ENCODE data around the gene MINK1.

Gene MINK1

DNA sequence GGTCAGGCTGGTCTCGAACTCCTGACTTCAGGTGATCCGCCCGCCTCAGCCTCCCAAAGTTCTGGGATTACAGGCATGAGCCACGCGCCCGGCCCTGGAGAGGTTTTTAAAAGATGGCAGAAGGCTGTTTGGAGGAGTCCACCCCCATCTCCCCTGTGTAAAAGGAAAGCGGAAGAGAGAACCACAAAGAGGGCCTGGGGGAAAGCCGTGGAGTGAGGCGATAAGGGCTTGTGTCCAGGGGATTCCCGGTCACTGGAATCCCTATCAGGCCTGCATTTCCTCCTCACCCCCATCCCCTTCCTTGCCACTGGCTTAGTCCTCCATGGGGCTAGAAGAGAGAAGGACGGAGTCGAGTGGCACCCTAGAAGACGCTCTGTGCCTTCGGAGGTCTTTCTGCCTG is 98.8 kb downstream of the MINK1 start, which contains the start of gene GP1BA:
Gene GP1BA, plus strand, starts transcription at position 315 of the 400 bp plus-strand sequence. CDS start 328 bp downstream, outside the sequence.
- Histone ChIP-seq H3K4me1 (ENCODE audit: insufficient read depth, poor library complexity, severe bottlenecking) (no peaks in the 10 kb centered on the region), H3K9me3 (ENCODE audit: severe bottlenecking) (no peaks in the 10 kb centered on the region), H3K4me3 (ENCODE audit: severe bottlenecking) (no peak within 1 kb of the TSS), H3K27ac (ENCODE audit: poor library complexity, severe bottlenecking) (no peak within 1 kb of the TSS), H3K36me3 (ENCODE audit: low read depth) (peaks cover 3% of the 10 kb centered on the region), H3K27me3 (ENCODE audit: insufficient read depth, poor library complexity, severe bottlenecking) (no peaks in the 10 kb centered on the region)
- TF ChIP-seq, protein P1, sequence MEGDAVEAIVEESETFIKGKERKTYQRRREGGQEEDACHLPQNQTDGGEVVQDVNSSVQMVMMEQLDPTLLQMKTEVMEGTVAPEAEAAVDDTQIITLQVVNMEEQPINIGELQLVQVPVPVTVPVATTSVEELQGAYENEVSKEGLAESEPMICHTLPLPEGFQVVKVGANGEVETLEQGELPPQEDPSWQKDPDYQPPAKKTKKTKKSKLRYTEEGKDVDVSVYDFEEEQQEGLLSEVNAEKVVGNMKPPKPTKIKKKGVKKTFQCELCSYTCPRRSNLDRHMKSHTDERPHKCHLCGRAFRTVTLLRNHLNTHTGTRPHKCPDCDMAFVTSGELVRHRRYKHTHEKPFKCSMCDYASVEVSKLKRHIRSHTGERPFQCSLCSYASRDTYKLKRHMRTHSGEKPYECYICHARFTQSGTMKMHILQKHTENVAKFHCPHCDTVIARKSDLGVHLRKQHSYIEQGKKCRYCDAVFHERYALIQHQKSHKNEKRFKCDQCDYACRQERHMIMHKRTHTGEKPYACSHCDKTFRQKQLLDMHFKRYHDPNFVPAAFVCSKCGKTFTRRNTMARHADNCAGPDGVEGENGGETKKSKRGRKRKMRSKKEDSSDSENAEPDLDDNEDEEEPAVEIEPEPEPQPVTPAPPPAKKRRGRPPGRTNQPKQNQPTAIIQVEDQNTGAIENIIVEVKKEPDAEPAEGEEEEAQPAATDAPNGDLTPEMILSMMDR (IDR thresholded peaks at IDR 0.05; ENCODE audit: poor library complexity, severe bottlenecking) = no peak
- ATAC-seq (ENCODE audit: low read depth) (no peak), DNase-seq (ENCODE audit: low spot score) (no peak)

DNA sequence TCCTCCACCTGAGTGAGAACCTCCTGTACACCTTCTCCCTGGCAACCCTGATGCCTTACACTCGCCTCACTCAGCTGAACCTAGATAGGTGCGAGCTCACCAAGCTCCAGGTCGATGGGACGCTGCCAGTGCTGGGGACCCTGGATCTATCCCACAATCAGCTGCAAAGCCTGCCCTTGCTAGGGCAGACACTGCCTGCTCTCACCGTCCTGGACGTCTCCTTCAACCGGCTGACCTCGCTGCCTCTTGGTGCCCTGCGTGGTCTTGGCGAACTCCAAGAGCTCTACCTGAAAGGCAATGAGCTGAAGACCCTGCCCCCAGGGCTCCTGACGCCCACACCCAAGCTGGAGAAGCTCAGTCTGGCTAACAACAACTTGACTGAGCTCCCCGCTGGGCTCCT is 99.6 kb downstream of the MINK1 start:
- Histone ChIP-seq H3K9me3 (ENCODE audit: severe bottlenecking) (no peaks in the 10 kb centered on the region), H3K4me3 (ENCODE audit: severe bottlenecking) (no peak overlapping the region), H3K27me3 (ENCODE audit: insufficient read depth, poor library complexity, severe bottlenecking) (no peaks in the 10 kb centered on the region), H3K27ac (ENCODE audit: poor library complexity, severe bottlenecking) (no peak overlapping the region), H3K4me1 (ENCODE audit: insufficient read depth, poor library complexity, severe bottlenecking) (no peaks in the 10 kb centered on the region), H3K36me3 (ENCODE audit: low read depth) (peaks cover 11% of the 10 kb centered on the region)
- ATAC-seq (ENCODE audit: low read depth) = no peak
- DNase-seq (ENCODE audit: low spot score) = no peak
- TF ChIP-seq, protein P1 (IDR thresholded peaks at IDR 0.05; ENCODE audit: poor library complexity, severe bottlenecking) = no peak

GRCh38 chr17:4933646-4934045 is 100.5 kb downstream of the MINK1 start:
- Histone ChIP-seq H3K27ac (ENCODE audit: poor library complexity, severe bottlenecking) (no peak overlapping the region), H3K27me3 (ENCODE audit: insufficient read depth, poor library complexity, severe bottlenecking) (no peaks in the 10 kb centered on the region), H3K9me3 (ENCODE audit: severe bottlenecking) (no peaks in the 10 kb centered on the region), H3K36me3 (ENCODE audit: low read depth) (peaks cover 20% of the 10 kb centered on the region), H3K4me3 (ENCODE audit: severe bottlenecking) (no peak overlapping the region), H3K4me1 (ENCODE audit: insufficient read depth, poor library complexity, severe bottlenecking) (no peaks in the 10 kb centered on the region)
- TF ChIP-seq, protein P1 (IDR thresholded peaks at IDR 0.05; ENCODE audit: poor library complexity, severe bottlenecking) = no peak
- DNase-seq (ENCODE audit: low spot score) (no peak), ATAC-seq (ENCODE audit: low read depth) (no peak)

GRCh38 chr17:4934173-4934979 is 101.2 kb downstream of the MINK1 start:
- H3K27me3 ChIP-seq (ENCODE audit: insufficient read depth, poor library complexity, severe bottlenecking) = no peaks in the 10 kb centered on the region
- no peak overlapping the region for H3K4me3 ChIP-seq (ENCODE audit: severe bottlenecking)
- TF ChIP-seq, protein P1 (IDR thresholded peaks at IDR 0.05; ENCODE audit: poor library complexity, severe bottlenecking) = peak; percentile 39
- no peaks in the 10 kb centered on the region for H3K9me3 ChIP-seq (ENCODE audit: severe bottlenecking)
- H3K27ac ChIP-seq (ENCODE audit: poor library complexity, severe bottlenecking) = no peak overlapping the region
- no peaks in the 10 kb centered on the region for H3K4me1 ChIP-seq (ENCODE audit: insufficient read depth, poor library complexity, severe bottlenecking)
- H3K36me3 ChIP-seq (ENCODE audit: low read depth) = peaks cover 21% of the 10 kb centered on the region
- no peak for DNase-seq (ENCODE audit: low spot score)
- peak; percentile 74 for ATAC-seq (ENCODE audit: low read depth)

DNA sequence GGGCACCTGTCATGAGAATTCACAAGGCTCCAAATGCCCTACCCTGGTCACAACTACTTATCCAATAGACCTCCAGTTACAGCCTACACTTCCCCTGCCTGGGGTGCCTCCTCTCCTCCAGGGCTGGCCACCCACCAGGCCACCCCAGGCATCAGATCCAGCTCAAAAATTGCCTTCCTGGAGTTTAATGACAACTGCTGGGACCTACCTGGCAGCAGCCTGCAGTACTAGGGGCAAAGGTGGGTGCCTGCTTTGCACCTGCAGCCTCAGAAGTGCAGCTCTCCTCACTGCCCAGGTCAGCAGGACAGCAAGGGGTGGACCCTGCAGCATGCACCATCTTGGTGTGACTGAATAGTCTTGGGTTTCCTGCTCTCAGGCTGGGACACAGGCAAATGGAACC is 102.5 kb downstream of the MINK1 start:
- peaks cover 21% of the 10 kb centered on the region for H3K36me3 ChIP-seq (ENCODE audit: low read depth)
- H3K4me3 ChIP-seq (ENCODE audit: severe bottlenecking) = no peak overlapping the region
- no peak overlapping the region for H3K27ac ChIP-seq (ENCODE audit: poor library complexity, severe bottlenecking)
- DNase-seq (ENCODE audit: low spot score) (no peak), ATAC-seq (ENCODE audit: low read depth) (no peak)
- no peaks in the 10 kb centered on the region for H3K9me3 ChIP-seq (ENCODE audit: severe bottlenecking)
- H3K27me3 ChIP-seq (ENCODE audit: insufficient read depth, poor library complexity, severe bottlenecking) = no peaks in the 10 kb centered on the region
- TF ChIP-seq, protein P1 (IDR thresholded peaks at IDR 0.05; ENCODE audit: poor library complexity, severe bottlenecking) = no peak
- no peaks in the 10 kb centered on the region for H3K4me1 ChIP-seq (ENCODE audit: insufficient read depth, poor library complexity, severe bottlenecking)
